Thyroid gland (tissue), 4 donors: ENCODE results near the gene CDK11A. TPM values are rescaled to one million over a fixed set of nuclear protein-coding genes. Genes with fewer than 3 reads are reported as not detected.
"Not testable (repeated sequence)": the region's sequence is repeated elsewhere in the genome, so short reads cannot be mapped to it uniquely, and the experiment has no call there.

ENCODE experiments used
- DNase-seq, 2 donors: peaks; one replicate each; pipeline ENCODE4 v3.0.0-alpha.2; 2019
- H3K27ac ChIP-seq, 3 donors: fragments of 200-600 bp; sonication (generic); 1 replicate in 2 of 3; 2 replicates in 1 of 3; pipeline ENCODE4 v1.5.1; 2016 to 2019; ENCODE audit warnings: mild to moderate bottlenecking in 1 of 3, moderate library complexity in 1 of 3
- H3K27me3 ChIP-seq: fragments of 200-600 bp; sonication (generic); one replicate; pipeline ENCODE4 v1.5.1; 2019
- H3K36me3 ChIP-seq, 2 donors: fragments of 200-600 bp; sonication (generic); one replicate each; pipeline ENCODE4 v1.5.1; 2016 to 2019
- H3K4me1 ChIP-seq, 2 donors: fragments of 200-600 bp; sonication (generic); one replicate each; pipeline ENCODE4 v1.5.1; 2017 to 2019
- H3K4me3 ChIP-seq, 3 donors: fragments of 200-600 bp; sonication (generic); replicated peaks in 1 of 3; 1 replicate in 2 of 3; 2 replicates in 1 of 3; pipeline ENCODE4 v1.5.1; 2016; ENCODE audit warnings: mild to moderate bottlenecking in 1 of 3
- H3K9me3 ChIP-seq: fragments of 200-600 bp; sonication (generic); one replicate; pipeline ENCODE4 v1.5.1; 2017
- POLR2A ChIP-seq, 2 donors: fragments of 450-650 bp; IDR thresholded peaks; one replicate each; pipeline ENCODE4 v1.6.1; 2017; ENCODE audit warnings: antibody characterized with exemption in 2 of 2, mild to moderate bottlenecking in 2 of 2, moderate library complexity in 1 of 2
- WGBS, 2 donors: methylation state at CpG; one replicate each; pipeline ENCODE4 v1.1.5; 2017; 5-methylcytosine and 5-hydroxymethylcytosine counted together
- intact Hi-C: fragments of 100-400 bp; cut with DNase I; formaldehyde crosslinking; loops from one replicate; pipeline ENCODE4 v1.15.1; 2023
- total RNA-seq, 4 donors: library from RNA; depleted of rRNA; stranded (reverse); fragments of >200 nt; gene quantifications; one replicate each; pipeline ENCODE4 v1.2.3, GENCODE V29; 2016
- TF ChIP-seq, protein P1 (sequence below), 6 experiments: fragments of 200-600 bp in 3 of 6; fragments of 450-650 bp in 3 of 6; sonication (generic) in 3 of 6; IDR thresholded peaks; one replicate each; pipeline ENCODE4 v1.5.1; 2016 to 2019; ENCODE audit warnings: antibody characterized with exemption in 6 of 6, mild to moderate bottlenecking in 2 of 6, inconsistent platforms in 1 of 6, moderate library complexity in 1 of 6

CDK11A gene
- total RNA-seq, 4 donors from 2014 or later = 14.7 to 36.1 (median 29.5) TPM

GRCh38 chr1:1748686-1749321, 24.6 kb upstream of the CDK11A start:
- no peaks in the 10 kb centered on the region for H3K4me1 ChIP-seq
- 73 to 86% methylated on average over 15 to 18 of the region's 18 CpGs for WGBS, 2 donors
- no peak for TF ChIP-seq POLR2A (IDR thresholded peaks at IDR 0.05)
- TF ChIP-seq, protein P1, sequence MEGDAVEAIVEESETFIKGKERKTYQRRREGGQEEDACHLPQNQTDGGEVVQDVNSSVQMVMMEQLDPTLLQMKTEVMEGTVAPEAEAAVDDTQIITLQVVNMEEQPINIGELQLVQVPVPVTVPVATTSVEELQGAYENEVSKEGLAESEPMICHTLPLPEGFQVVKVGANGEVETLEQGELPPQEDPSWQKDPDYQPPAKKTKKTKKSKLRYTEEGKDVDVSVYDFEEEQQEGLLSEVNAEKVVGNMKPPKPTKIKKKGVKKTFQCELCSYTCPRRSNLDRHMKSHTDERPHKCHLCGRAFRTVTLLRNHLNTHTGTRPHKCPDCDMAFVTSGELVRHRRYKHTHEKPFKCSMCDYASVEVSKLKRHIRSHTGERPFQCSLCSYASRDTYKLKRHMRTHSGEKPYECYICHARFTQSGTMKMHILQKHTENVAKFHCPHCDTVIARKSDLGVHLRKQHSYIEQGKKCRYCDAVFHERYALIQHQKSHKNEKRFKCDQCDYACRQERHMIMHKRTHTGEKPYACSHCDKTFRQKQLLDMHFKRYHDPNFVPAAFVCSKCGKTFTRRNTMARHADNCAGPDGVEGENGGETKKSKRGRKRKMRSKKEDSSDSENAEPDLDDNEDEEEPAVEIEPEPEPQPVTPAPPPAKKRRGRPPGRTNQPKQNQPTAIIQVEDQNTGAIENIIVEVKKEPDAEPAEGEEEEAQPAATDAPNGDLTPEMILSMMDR (IDR thresholded peaks at IDR 0.05) = no peak
- H3K27me3 ChIP-seq = no peaks in the 10 kb centered on the region
- peaks cover 10 to 15% of the 10 kb centered on the region in 2 donors for H3K36me3 ChIP-seq
- no peaks in the 10 kb centered on the region for H3K9me3 ChIP-seq
- DNase-seq = no peak
- no peak overlapping the region for H3K4me3 ChIP-seq
- intact Hi-C loops = no loop called here
- no peak overlapping the region for H3K27ac ChIP-seq

DNA sequence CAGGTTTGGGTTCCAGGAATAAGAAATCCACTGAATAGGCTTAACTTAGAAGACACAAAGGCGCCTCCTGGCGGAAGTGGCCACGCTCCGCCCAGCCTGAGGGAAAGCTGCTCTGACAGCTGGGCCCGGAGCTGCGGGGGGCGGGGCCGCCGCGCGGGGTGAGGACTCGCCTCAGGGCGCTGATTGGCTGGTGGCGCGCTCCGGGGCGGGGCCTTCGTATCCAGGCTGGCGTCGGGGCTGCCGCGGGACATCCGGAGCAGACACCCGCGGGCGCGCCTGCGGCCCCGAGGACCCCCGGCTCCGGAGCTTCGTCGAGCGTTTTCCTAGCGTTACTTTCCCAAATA, 22.4 kb upstream of the CDK11A start:
- DNase-seq, H3K4me3 ChIP-seq, intact Hi-C loops, H3K36me3 ChIP-seq, H3K27me3 ChIP-seq, H3K4me1 ChIP-seq, H3K9me3 ChIP-seq: not testable (repeated sequence)
- WGBS, 2 donors = no CpG with 5 or more reads among the region's 35 CpGs
- H3K27ac ChIP-seq = peak overlapping the region in 2 of 3 donors; percentile 95 to 97

- H3K4me1 ChIP-seq, H3K9me3 ChIP-seq, H3K27me3 ChIP-seq, H3K36me3 ChIP-seq, intact Hi-C loops: not testable (repeated sequence)
- Histone ChIP-seq H3K4me3 (peak overlapping the region in 1 of 3 donors; percentile 38), H3K27ac (peak overlapping the region in 2 of 3 donors; percentile 95 to 97)
- peak; percentile 33 to 74 for DNase-seq
- TF ChIP-seq POLR2A (IDR thresholded peaks at IDR 0.05) = peak in 1 of 2 donors; percentile 43
- TF ChIP-seq, protein P1 (IDR thresholded peaks at IDR 0.05) = peak in 2 of 6 experiments; percentile 51 to 62
- WGBS, 2 donors = no CpG with 5 or more reads among the region's 101 CpGs
These were observed 21.8 kb upstream of the CDK11A start for GRCh38 chr1:1745651-1746565.

DNA sequence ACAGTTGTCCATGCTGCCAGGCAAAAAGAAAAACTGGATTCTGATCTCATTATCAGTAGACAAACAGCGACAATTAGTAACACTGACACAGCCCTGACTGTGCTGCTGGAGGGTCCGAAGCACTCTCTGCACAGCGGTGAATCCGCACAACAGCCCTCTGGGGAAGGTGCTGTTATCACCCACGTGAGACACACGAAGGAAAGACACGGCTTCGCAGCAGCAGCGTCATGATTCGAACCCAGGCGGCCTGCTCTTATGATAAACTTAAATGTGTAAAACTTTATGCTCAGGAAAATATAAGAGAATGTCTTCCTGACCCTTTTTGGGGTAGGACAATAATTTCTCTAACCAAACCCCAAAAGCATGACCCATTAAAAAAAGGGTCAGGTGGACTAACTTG, 18.4 kb upstream of the CDK11A start:
- H3K9me3 ChIP-seq, H3K36me3 ChIP-seq, H3K4me3 ChIP-seq, H3K4me1 ChIP-seq, DNase-seq, intact Hi-C loops, H3K27me3 ChIP-seq, H3K27ac ChIP-seq: not testable (repeated sequence)
- WGBS, 2 donors = 88 to 95% methylated on average over 11 of the region's 11 CpGs

DNA sequence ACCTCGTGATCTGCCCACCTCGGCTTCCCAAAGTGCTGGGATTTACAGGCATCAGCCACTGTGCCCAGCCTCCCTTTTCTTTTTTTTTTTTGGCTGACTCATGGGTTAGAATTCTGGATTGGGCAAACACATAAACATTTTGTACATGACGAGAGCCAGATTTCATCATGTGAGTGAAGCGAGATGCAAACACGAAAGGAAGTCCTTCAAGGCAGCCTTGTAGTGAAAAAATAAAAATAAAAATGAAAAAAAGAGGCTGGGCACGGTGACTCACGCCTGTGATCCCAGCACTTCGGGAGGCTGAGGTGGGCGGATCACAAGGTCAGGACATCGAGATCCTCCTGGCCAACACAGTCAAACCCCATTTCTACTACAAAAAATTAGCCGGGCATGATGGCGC, 16.9 kb upstream of the CDK11A start:
- H3K27me3 ChIP-seq, DNase-seq, H3K36me3 ChIP-seq, H3K9me3 ChIP-seq, H3K27ac ChIP-seq, H3K4me3 ChIP-seq, H3K4me1 ChIP-seq, intact Hi-C loops: not testable (repeated sequence)
- WGBS, 2 donors = 83 to 95% methylated on average over 12 of the region's 12 CpGs

DNA sequence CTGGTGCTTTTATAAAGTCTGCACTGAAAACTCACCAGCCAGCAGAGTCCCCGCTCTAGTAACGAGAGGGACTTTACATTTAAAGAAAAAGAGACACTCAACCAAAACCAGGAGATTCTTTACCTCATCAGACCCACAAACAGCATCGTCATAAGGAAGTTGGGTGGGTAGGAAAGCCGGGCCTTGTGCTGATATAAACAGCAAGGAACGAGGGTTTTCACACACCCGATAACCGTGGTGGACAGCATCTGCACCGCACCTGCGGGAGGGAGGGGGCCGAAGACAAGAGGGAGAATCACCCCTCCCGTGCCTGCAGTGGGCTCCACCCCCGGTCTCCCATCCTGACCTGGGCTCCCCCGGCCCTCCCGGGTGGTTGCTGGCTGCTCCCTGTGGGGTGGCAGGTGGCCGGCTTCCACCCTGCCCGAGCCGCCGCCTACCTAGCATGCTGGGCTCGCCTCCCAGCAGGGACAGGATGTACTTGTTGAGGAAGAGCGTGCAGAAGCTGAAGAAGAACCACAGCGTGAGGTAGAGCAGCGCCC, 14.7 kb upstream of the CDK11A start:
- intact Hi-C loops, H3K36me3 ChIP-seq, H3K4me3 ChIP-seq, H3K27ac ChIP-seq, H3K4me1 ChIP-seq, H3K27me3 ChIP-seq, DNase-seq, H3K9me3 ChIP-seq: not testable (repeated sequence)
- no CpG with 5 or more reads among the region's 22 CpGs for WGBS, 2 donors

GRCh38 chr1:1737675-1738590, 13.8 kb upstream of the CDK11A start:
- H3K4me1 ChIP-seq, H3K36me3 ChIP-seq, H3K27me3 ChIP-seq, H3K4me3 ChIP-seq, H3K27ac ChIP-seq, intact Hi-C loops, H3K9me3 ChIP-seq, DNase-seq: not testable (repeated sequence)
- WGBS, 2 donors = 90 to 98% methylated on average over 10 to 16 of the region's 44 CpGs
